ENCODE data around the gene LRG1.
"Not testable (repeated sequence)": the region's sequence is repeated elsewhere in the genome, so short reads cannot be mapped to it uniquely, and the experiment has no call there.

The LRG1 gene

GRCh38 chr19:4550018-4550417 is 10.2 kb upstream of the LRG1 start:
- DNase-seq = no peak

GRCh38 chr19:4548238-4548584 is 8.4 kb upstream of the LRG1 start:
- DNase-seq = no peak

GRCh38 chr19:4547303-4548237 is 7.7 kb upstream of the LRG1 start:
- no peak for DNase-seq

GRCh38 chr19:4543842-4544647 is 4.2 kb upstream of the LRG1 start:
- DNase-seq = no peak

GRCh38 chr19:4542896-4543841 is 3.3 kb upstream of the LRG1 start:
- no peak for DNase-seq

- not testable (repeated sequence) for DNase-seq
These were observed 1.9 kb upstream of the LRG1 start for GRCh38 chr19:4541806-4542145.

- no peak for DNase-seq
These were observed 1.4 kb upstream of the LRG1 start for GRCh38 chr19:4541114-4541805.

- no peak for DNase-seq
These were observed 605 bp downstream of the LRG1 start for GRCh38 chr19:4539169-4539692.

- DNase-seq = no peak
These were observed 1.3 kb downstream of the LRG1 start for GRCh38 chr19:4538601-4538954.

- no peak for DNase-seq
These were observed 1.8 kb downstream of the LRG1 start for GRCh38 chr19:4537953-4538600.

- no peak for DNase-seq
These were observed 3.0 kb downstream of the LRG1 start for GRCh38 chr19:4536798-4537197.

- DNase-seq = peak; percentile 29
These were observed 4.8 kb downstream of the LRG1 start, which contains the start of gene PLIN5 for GRCh38 chr19:4534836-4535658. Gene PLIN5 (minus strand): TSS chr19:4535224. CDS start chr19:4534074, 1,150 bp downstream.

- DNase-seq = no peak
These were observed 5.9 kb downstream of the LRG1 start for GRCh38 chr19:4533835-4534424.

GRCh38 chr19:4533334-4533733 is 6.5 kb downstream of the LRG1 start:
- DNase-seq = no peak

- no peak for DNase-seq
These were observed 8.2 kb downstream of the LRG1 start for GRCh38 chr19:4531562-4532165.

GRCh38 chr19:4529924-4530522 is 9.8 kb downstream of the LRG1 start:
- no peak for DNase-seq

- DNase-seq = no peak
These were observed 11.0 kb downstream of the LRG1 start for GRCh38 chr19:4528843-4529242.

- DNase-seq = not testable (repeated sequence)
These were observed 12.5 kb downstream of the LRG1 start for GRCh38 chr19:4527377-4527776.

GRCh38 chr19:4525563-4526002 is 14.3 kb downstream of the LRG1 start:
- no peak for DNase-seq
